NCI-H1694 (cell line): ENCODE measurements around the gene LTBP3.
"Not testable (repeated sequence)": the region's sequence is repeated elsewhere in the genome, so short reads cannot be mapped to it uniquely, and the experiment has no call there.

ENCODE experiments used
- DNase-seq: peaks from one replicate; lab custom pipeline; 2025; lab: John Stamatoyannopoulos, UW

The LTBP3 gene

GRCh38 chr11:65535102-65535501, 23.1 kb downstream of the LTBP3 start:
- DNase-seq: no peak

GRCh38 chr11:65532388-65533064, 25.6 kb downstream of the LTBP3 start:
- no peak for DNase-seq

- DNase-seq: no peak
Measured at GRCh38 chr11:65530157-65530496, 28.0 kb downstream of the LTBP3 start.

GRCh38 chr11:65529475-65530156, 28.5 kb downstream of the LTBP3 start:
- DNase-seq: no peak

GRCh38 chr11:65528819-65529350, 29.3 kb downstream of the LTBP3 start:
- DNase-seq: no peak

- no peak for DNase-seq
Measured at GRCh38 chr11:65526744-65527143, 31.4 kb downstream of the LTBP3 start.

GRCh38 chr11:65525546-65526480, 32.3 kb downstream of the LTBP3 start:
- no peak for DNase-seq

GRCh38 chr11:65524741-65525545, 33.2 kb downstream of the LTBP3 start, which contains the start of gene SCYL1:
SCYL1 (plus strand) TSS chr11:65525083; CDS start chr11:65525154, 71 bp downstream.
- peak; percentile 32 for DNase-seq

GRCh38 chr11:65524014-65524740, 34.0 kb downstream of the LTBP3 start:
- no peak for DNase-seq

- not testable (repeated sequence) for DNase-seq
Measured at GRCh38 chr11:65523631-65523968, 34.6 kb downstream of the LTBP3 start.

- not testable (repeated sequence) for DNase-seq
Measured at GRCh38 chr11:65522718-65523630, 35.2 kb downstream of the LTBP3 start.

- not testable (repeated sequence) for DNase-seq
Measured at GRCh38 chr11:65521777-65522521, 36.2 kb downstream of the LTBP3 start.

- DNase-seq: not testable (repeated sequence)
Measured at GRCh38 chr11:65518941-65519549, 39.1 kb downstream of the LTBP3 start.

GRCh38 chr11:65516135-65516968, 41.8 kb downstream of the LTBP3 start:
- DNase-seq: no peak

- DNase-seq: not testable (repeated sequence)
Measured at GRCh38 chr11:65512311-65512710, 45.8 kb downstream of the LTBP3 start.

GRCh38 chr11:65506772-65507505, 51.2 kb downstream of the LTBP3 start:
- no peak for DNase-seq

- no peak for DNase-seq
Measured at GRCh38 chr11:65506290-65506771, 51.8 kb downstream of the LTBP3 start.
